Endothelial cell of umbilical vein (primary cell): ENCODE results near the gene FOXA1. TPM values are rescaled to one million over a fixed set of nuclear protein-coding genes. Genes with fewer than 3 reads are reported as not detected.

ENCODE experiments used
- BruUV-seq: library from RNA; stranded (reverse); fragments of 400-500 nt; replicated peaks from 2 replicates; lab custom pipeline; 2021; lab: Mats Ljungman, UMichigan
- CTCF ChIA-PET: fragments of 300-600, 350-600 bp; sonication (Branson Sonifier 250); formaldehyde crosslinking; loops from one replicate; lab custom pipeline; 2021; ENCODE audit warnings: antibody characterized with exemption, inconsistent platforms; lab: Charles Lee
- POLR2A ChIA-PET: fragments of 300-600, 350-600 bp; sonication (Branson Sonifier 250); formaldehyde crosslinking; loops from one replicate; lab custom pipeline; 2021; ENCODE audit warnings: antibody characterized with exemption, inconsistent platforms; lab: Charles Lee
- DNase-seq: peaks from one replicate; pipeline ENCODE4 v3.0.0-alpha.2; 2011; ENCODE audit warnings: low read depth, low spot score
- FAIRE-seq: peaks from 2 replicates; lab custom pipeline; 2011; peaks lifted over from hg19 to GRCh38; lab: Jason Lieb, UNC
- H2AFZ ChIP-seq: 2 replicates; pipeline ENCODE4 v1.6.0; 2012; ENCODE audit warnings: low read depth, low read length, control low read depth, inconsistent platforms
- H3K27ac ChIP-seq: 2 replicates; pipeline ENCODE4 v1.5.1; 2011; ENCODE audit warnings: low read depth, mild to moderate bottlenecking, control low read depth, low read length, moderate library complexity; ENCODE audit not compliant: insufficient read depth
- H3K27me3 ChIP-seq, 2 experiments: 2 replicates each; pipeline versions ENCODE4 v1.6.0 to v1.6.1; 2011; ENCODE audit warnings: low read length in 2 of 2, mixed read lengths in 1 of 2; ENCODE audit not compliant: control insufficient read depth in 2 of 2, insufficient read depth in 2 of 2
- H3K36me3 ChIP-seq, 2 experiments: 2 replicates in 1 of 2; 3 replicates in 1 of 2; pipeline ENCODE4 v1.5.1; 2011; ENCODE audit warnings: low read length in 2 of 2, mild to moderate bottlenecking in 1 of 2, moderate library complexity in 1 of 2; ENCODE audit not compliant: control insufficient read depth in 2 of 2, insufficient read depth in 2 of 2; ENCODE audit errors: extremely low read depth in 1 of 2
- H3K4me1 ChIP-seq: 3 replicates; pipeline ENCODE4 v1.5.1; 2011; ENCODE audit warnings: mild to moderate bottlenecking, low read length; ENCODE audit not compliant: control insufficient read depth, insufficient read depth; ENCODE audit errors: extremely low read depth
- H3K4me2 ChIP-seq: 2 replicates; pipeline ENCODE4 v1.6.1; 2011; ENCODE audit warnings: low read length, control low read depth, mixed read lengths; ENCODE audit not compliant: insufficient read depth
- H3K4me3 ChIP-seq, 3 experiments: fragments of 200-600 bp in 1 of 3; sonication (generic), shearing (Covaris generic) in 1 of 3; replicated peaks in 1 of 3; 2 replicates each; pipeline ENCODE4 v1.5.1; 2011 to 2016; ENCODE audit warnings: control low read depth in 3 of 3, low read length in 3 of 3, mild to moderate bottlenecking in 2 of 3, inconsistent platforms in 1 of 3, low read depth in 1 of 3, moderate library complexity in 1 of 3; ENCODE audit not compliant: insufficient read depth in 1 of 3
- H3K79me2 ChIP-seq: 2 replicates; pipeline ENCODE4 v1.6.0; 2012; ENCODE audit warnings: low read length, inconsistent platforms; ENCODE audit not compliant: control insufficient read depth, insufficient read depth
- H3K9ac ChIP-seq: replicated peaks from 2 replicates; pipeline ENCODE3; 2011; ENCODE audit warnings: low read length, control low read depth; ENCODE audit not compliant: insufficient read depth; ENCODE audit errors: extremely low read depth
- H3K9me1 ChIP-seq: replicated peaks from 3 replicates; pipeline ENCODE4 v1.6.0; 2011; ENCODE audit warnings: mild to moderate bottlenecking, low read length; ENCODE audit not compliant: control insufficient read depth, insufficient read depth; ENCODE audit errors: extremely low read depth
- H3K9me3 ChIP-seq: replicated peaks from 2 replicates; pipeline ENCODE4 v1.5.1; 2012; ENCODE audit warnings: low read length, inconsistent platforms; ENCODE audit not compliant: control insufficient read depth, insufficient read depth
- H4K20me1 ChIP-seq: replicated peaks from 2 replicates; pipeline ENCODE3; 2011; ENCODE audit warnings: mild to moderate bottlenecking, low read length; ENCODE audit not compliant: control insufficient read depth, insufficient read depth; ENCODE audit errors: extremely low read depth
- EZH2 ChIP-seq: IDR thresholded peaks from 2 replicates; pipeline ENCODE4 v1.6.1; 2012; ENCODE audit warnings: borderline replicate concordance, low read depth, mild to moderate bottlenecking, moderate library complexity, low read length, inconsistent platforms; ENCODE audit not compliant: severe bottlenecking
- FOS ChIP-seq: IDR thresholded peaks from 2 replicates; pipeline ENCODE4 v1.6.1; 2011; ENCODE audit warnings: mild to moderate bottlenecking, low read length, moderate library complexity, borderline replicate concordance; ENCODE audit not compliant: insufficient read depth
- GATA2 ChIP-seq: IDR thresholded peaks from 2 replicates; pipeline ENCODE4 v1.7.0; 2011; ENCODE audit warnings: low read depth, mild to moderate bottlenecking, moderate library complexity, mixed read lengths, low read length; ENCODE audit not compliant: insufficient read length, insufficient read depth
- MAX ChIP-seq: IDR thresholded peaks from 2 replicates; pipeline ENCODE4 v1.6.1; 2011; ENCODE audit not compliant: insufficient read depth, insufficient read length
- POLR2A ChIP-seq: IDR thresholded peaks from 2 replicates; pipeline ENCODE4 v1.6.1; 2012; ENCODE audit warnings: low read depth, mild to moderate bottlenecking, control low read depth, low read length
- POLR2AphosphoS5 ChIP-seq: IDR thresholded peaks from 2 replicates; pipeline ENCODE4 v1.6.1; 2012; ENCODE audit warnings: low read depth, mild to moderate bottlenecking, control low read depth, low read length, moderate library complexity; ENCODE audit not compliant: insufficient read depth
- dilution Hi-C: fragments of 300-500 bp; cut with MboI; formaldehyde crosslinking; loops from one replicate; pipeline ENCODE4 v1.15.0; 2019; ENCODE audit warnings: low sequenced_read_pairs; ENCODE audit not compliant: extremely low pct_ligation_motif_present
- intact Hi-C: fragments of 100-400 bp; cut with micrococcal nuclease; formaldehyde crosslinking; loops from one replicate; pipeline ENCODE4 v1.10.0; 2022
- polyA plus RNA-seq, 4 experiments: library from polyadenylated mRNA; depleted of rRNA in 3 of 4; stranded (reverse) in 3 of 4; unstranded in 1 of 4; fragments of >200 nt; gene quantifications; 2 replicates each; pipeline versions ENCODE4 v1.2.1 to v1.2.3, GENCODE V29; 2011 to 2012; ENCODE audit warnings: missing spikeins in 1 of 4
- total RNA-seq: library from RNA; stranded (reverse); gene quantifications from 2 replicates; pipeline ENCODE4 v1.2.3, GENCODE V29; 2021

The FOXA1 gene
- total and polyA plus RNA-seq, 2 donors (not counting 3 experiments of a cell fraction or from before 2014, with no cell fraction given) = 0.06 TPM; not detected in 1

GRCh38 chr14:37583358-37584210, 11.5 kb downstream of the FOXA1 start:
- peak overlapping the region in 2 of 3 experiments; percentile 10 to 17 for H3K4me3 ChIP-seq
- intact Hi-C loops = no loop called here
- CTCF ChIA-PET = no interaction called here

GRCh38 chr14:37580146-37580545, 14.9 kb downstream of the FOXA1 start:
- CTCF ChIA-PET = no interaction called here
- POLR2A ChIA-PET = no interaction called here
- H3K4me3 ChIP-seq = no peak overlapping the region
- H3K9me3 ChIP-seq = no peaks in the 10 kb centered on the region
- peaks cover 10% of the 10 kb centered on the region for H3K4me1 ChIP-seq
- H2AFZ ChIP-seq = no peak overlapping the region
- H3K9me1 ChIP-seq = no peaks in the 10 kb centered on the region
- peaks cover 17 to 25% of the 10 kb centered on the region in 2 experiments for H3K27me3 ChIP-seq
- intact Hi-C loops (no loop called here), dilution Hi-C loops (no loop called here)
- H3K36me3 ChIP-seq = no peaks in the 10 kb centered on the region
- H3K27ac ChIP-seq = no peak overlapping the region
- no peak for FAIRE-seq
- H4K20me1 ChIP-seq = no peaks in the 10 kb centered on the region
- H3K9ac ChIP-seq = no peak overlapping the region
- no peaks in the 10 kb centered on the region for H3K79me2 ChIP-seq
- DNase-seq = no peak
- TF ChIP-seq POLR2AphosphoS5 (no peak), GATA2 (peak; percentile 40), POLR2A (no peak), FOS (peak; percentile 54)
- BruUV-seq = no TSS peak
- no peak overlapping the region for H3K4me2 ChIP-seq

More at GRCh38 chr14:37583358-37584210, 11.5 kb downstream of the FOXA1 start:
- Histone ChIP-seq H3K27me3 (peaks cover 44 to 60% of the 10 kb centered on the region in 2 experiments), H3K9ac (no peak overlapping the region), H3K27ac (no peak overlapping the region), H3K4me1 (peaks cover 14% of the 10 kb centered on the region), H3K4me2 (peak overlapping the region; percentile 38), H3K9me1 (no peaks in the 10 kb centered on the region), H2AFZ (no peak overlapping the region), H3K9me3 (no peaks in the 10 kb centered on the region), H3K36me3 (no peaks in the 10 kb centered on the region), H4K20me1 (peaks cover 6% of the 10 kb centered on the region), H3K79me2 (no peaks in the 10 kb centered on the region)
- no TSS peak for BruUV-seq
- TF ChIP-seq EZH2 (peak; percentile 94), MAX (no peak)
- POLR2A ChIA-PET = no interaction called here
- FAIRE-seq (no peak), DNase-seq (no peak)
- dilution Hi-C loops = no loop called here
